ENCODE results near the gene GLIS1.

GLIS1 gene

DNA sequence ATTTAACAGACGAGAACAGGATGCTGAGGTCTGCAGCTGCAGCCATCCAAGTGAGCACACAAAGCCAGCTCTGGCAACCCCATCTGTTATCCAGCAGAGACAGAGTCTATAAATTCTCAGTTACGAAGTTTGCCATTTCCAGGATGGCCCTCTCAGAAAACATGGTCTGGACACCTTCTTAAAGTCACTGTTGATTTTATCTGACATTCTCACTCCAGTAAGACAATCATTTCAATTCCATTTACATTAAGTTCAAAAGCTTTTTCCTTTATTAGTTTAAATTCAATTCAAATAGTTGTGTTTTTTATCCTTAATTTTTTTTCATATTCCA, 154.2 kb downstream of the GLIS1 start:
- in situ Hi-C loops (cut with MboI; ENCODE audit: low sequenced_read_pairs), result no loop called here

DNA sequence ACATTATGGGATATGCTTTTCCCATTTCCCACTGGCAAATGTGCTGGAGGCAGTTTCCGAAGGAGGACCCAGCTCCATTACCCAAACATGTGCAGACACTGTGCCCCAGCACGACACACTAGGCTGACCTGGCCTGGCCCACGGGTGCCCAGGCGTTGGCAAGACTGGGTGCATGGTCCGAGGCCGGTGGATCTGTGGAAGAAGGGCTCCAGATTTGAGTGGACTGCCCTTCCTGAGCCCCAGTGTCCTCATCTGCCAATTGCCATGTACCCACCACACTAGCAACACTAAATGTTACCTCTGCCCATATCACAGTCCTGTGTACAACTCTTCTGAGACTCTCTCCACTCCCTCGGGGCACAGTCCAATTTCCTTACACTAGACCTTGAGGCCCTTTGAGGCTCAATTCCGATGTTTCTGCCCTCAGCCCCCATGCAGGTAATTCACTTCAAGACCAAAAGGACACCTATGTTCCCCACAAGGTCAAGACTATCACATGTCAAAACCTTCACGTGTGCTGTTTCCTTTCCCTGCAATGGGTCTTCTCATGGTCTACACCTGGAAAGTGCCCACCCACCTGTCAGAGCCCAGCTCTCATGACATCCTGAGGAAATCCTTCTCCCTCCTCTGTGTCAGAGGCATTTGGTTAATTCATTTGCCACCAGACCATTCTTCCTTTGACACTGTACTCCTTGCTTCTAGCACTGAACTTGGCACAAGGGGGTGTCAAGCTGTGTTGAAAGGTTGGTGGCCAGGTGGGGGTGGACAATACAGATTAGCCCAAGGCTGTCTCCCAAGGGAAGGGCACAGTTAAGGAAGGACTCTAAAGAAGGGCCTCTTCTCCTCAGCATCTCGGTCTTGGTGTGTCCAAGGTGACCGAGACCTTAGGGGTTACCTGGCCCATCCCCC, 154.8 kb downstream of the GLIS1 start:
- in situ Hi-C loops (cut with MboI; ENCODE audit: low sequenced_read_pairs), result no loop called here

DNA sequence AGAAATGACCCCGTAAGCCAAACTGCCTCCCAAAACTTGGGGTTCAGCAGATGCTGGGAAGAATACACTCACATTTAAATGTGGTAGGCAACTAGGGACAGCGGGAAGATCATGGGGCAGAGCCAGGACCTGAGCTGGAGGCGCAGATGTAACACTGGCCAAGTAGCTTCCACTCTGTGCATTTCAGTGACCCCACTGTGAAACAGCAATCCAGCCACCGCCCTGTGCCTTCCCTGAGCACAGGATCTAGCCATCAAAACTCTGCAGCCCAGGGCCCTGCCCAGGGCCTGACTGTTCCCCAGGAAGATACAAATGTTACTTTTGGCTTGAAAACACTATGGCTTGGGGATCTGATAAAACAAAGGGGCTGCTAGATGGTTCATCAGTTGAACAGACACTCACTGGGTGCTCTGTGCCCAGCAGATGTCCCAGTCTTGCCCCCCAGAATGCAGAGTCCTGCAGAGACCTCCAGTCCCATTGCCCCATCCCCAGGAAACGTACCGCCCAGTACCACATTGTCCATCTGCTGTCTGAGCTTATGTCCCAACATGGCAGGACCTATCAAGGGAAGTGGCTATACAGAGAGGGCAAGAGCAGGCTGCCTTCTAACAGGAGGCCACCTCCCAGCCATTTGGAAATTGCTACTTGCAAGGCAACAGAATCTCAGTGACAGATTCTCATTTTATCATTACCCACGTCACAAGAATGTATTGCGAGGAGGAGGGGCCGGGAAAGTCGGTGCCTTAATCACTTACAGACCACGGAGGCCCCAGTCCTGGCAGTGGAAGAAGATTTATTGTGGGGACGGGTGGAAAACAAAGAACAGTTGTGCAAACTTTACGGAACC, 155.7 kb downstream of the GLIS1 start:
- in situ Hi-C loops (cut with MboI; ENCODE audit: low sequenced_read_pairs), result no loop called here

DNA sequence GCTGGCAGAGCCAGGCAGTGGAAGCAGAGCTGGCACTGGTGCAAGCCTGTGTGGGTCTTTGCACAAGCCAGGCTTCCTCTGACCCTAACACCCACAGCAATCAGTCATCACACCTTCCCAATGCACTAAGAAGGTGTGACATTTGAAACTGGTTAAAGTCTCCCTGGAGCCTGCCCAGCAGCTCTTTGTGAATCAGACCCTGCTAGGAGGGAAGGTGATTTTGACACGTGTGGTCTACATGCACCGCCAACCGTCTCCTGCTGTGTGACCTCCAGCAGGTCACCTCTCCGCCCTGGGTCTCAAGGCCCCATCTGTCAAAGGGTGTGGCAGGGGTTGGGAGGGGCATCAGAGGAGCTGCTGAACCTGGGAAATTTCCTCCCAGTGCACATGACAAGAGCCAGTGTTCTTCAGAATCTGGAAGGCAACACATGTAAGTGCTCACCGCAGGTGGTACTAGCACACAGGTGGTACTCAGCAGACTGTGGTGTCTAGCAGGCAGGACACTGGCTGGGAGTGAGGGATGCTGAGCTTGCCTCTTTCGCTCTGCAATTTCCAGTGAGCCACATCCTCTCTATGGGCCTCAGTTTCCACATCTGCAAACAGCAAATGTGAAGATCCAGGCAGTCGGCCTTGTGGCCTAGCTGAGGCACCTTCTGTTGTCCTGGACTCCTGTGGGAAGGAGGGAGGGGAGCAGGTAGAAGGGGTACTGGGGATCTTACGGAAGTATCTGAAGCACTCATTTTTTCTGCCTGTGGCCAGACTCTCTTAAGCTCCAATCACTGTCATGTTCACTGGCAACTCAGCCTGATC, 156.5 kb downstream of the GLIS1 start:
- in situ Hi-C loops (cut with MboI; ENCODE audit: low sequenced_read_pairs), result no loop called here

GRCh38 chr1:53581476-53581875, 157.5 kb downstream of the GLIS1 start:
- in situ Hi-C loops (cut with MboI; ENCODE audit: low sequenced_read_pairs), result no loop called here

- in situ Hi-C loops (cut with MboI; ENCODE audit: low sequenced_read_pairs), result no loop called here
Measured at GRCh38 chr1:53580739-53581475, 158.1 kb downstream of the GLIS1 start.

GRCh38 chr1:53580009-53580400, 159.0 kb downstream of the GLIS1 start:
- in situ Hi-C loops (cut with MboI; ENCODE audit: low sequenced_read_pairs), result no loop called here

DNA sequence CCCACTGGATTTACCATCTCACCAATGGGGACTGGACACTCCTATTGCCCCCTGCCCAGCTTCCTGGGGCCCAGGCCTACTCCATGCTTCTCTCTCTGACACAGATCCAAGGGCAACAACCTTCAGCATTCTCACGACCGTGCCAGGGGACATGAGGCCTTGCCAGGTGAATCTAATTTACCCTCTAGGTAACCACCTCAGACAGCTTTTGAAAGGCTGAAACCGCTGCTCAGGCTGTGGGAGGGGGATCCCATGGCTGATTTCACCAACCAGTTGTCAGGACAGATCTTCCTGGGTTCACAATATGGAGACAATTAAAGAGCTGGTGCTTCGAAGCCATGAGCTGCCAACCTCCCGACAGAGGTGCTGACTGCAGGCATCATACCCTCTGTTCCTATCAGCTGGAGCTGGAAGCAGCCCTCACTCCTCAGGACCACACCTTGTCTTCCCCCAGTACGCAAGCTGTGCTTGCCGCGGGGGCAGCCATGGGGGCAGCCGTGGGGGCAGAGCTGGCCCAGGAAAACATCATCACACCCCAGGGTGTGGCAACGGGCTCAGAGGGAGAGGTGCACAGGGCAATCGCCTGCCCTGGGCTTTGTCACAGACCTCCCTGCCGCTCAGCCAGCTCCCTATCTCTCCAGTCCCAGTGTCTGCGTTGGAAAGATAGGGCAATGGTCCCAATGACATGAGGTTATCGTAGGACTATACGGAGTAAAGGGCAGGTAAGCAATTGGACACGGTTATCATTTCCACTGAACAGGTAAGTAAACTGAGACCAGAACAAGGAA, 159.5 kb downstream of the GLIS1 start:
- in situ Hi-C loops (cut with MboI; ENCODE audit: low sequenced_read_pairs), result no loop called here

DNA sequence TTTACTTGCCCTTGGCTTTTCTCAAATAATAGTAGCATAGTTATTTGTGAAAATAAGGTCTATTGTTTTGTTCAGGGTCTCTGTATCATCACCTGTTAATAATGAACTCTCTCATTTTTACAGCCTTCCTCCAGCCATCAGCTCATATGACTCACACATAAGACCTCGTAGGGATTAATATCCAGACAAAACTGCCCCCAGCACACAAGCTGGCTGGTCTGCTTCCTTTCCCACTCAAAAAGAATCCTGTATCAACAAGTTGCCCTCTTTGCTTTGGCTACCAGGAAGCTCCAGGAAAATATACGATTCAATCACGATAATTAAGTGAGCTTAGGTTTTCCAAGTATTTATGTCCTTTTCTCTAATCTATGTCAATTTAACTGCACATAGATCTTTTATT, 160.6 kb downstream of the GLIS1 start:
- in situ Hi-C loops (cut with MboI; ENCODE audit: low sequenced_read_pairs), result no loop called here

DNA sequence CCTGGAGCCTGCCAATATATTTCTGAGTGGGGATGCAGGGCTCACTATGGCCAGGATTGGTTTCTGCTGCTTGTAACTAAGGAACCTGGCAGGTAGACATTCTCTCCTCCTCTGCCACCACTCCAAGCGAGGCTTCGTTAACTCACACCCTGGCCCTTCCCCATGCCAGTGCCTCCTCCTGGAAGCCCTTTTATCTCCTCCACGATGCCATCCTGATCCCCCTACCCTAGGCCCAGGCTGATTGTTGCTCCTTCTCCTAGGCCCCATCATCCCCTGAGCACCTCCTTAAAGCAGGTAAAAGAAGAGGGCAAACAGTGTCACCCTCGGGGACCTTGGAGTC, 161.2 kb downstream of the GLIS1 start:
- in situ Hi-C loops (cut with MboI; ENCODE audit: low sequenced_read_pairs), result no loop called here

DNA sequence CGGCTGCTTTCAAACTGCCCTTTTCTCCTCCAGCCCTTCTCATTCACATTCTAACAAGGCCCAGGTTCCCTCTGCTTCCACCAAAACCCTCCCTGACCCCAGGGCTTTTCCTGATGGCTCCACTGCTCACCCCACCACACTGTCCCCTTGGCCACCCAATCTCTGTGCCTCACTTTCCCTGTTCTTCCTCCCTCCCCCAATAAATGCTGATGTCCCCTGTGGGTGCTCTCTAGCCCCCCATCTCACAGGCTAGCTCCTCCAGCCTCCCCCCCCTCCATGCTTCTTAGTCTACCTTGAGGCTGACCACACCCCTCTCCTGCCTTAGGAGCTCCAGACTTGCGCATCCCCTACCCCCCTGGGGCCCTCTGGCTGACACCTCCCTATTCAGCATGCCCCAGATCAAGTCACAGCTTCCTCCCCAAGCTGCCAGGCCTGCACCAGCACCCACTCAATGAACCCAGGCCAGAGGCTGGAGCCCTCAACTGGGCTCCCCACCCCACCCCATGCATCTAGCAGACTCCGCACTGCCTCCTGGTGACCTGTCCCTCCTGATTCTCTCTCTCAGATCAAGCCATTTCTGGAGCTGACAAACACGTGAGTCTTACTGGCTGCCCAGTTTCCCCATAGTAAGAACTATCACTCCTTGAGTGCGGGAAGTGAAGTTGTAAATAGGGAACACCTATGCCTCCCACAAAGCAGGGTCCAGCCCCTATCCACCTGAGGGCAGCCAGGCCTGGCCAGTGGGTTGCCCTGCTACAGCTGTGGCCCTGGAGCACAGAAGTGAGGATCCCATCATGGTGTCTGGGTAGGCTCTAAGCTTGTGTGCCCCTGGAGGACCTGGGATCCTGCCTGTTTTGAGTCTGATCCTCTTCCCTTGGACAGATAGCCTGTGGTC, 161.9 kb downstream of the GLIS1 start:
- in situ Hi-C loops (cut with MboI; ENCODE audit: low sequenced_read_pairs), result no loop called here

GRCh38 chr1:53576381-53576801, 162.6 kb downstream of the GLIS1 start:
- in situ Hi-C loops (cut with MboI; ENCODE audit: low sequenced_read_pairs), result no loop called here

- in situ Hi-C loops (cut with MboI; ENCODE audit: low sequenced_read_pairs), result no loop called here
Measured at GRCh38 chr1:53575955-53576320, 163.0 kb downstream of the GLIS1 start.

- in situ Hi-C loops (cut with MboI; ENCODE audit: low sequenced_read_pairs), result no loop called here
Measured at GRCh38 chr1:53575141-53575954, 163.6 kb downstream of the GLIS1 start.

DNA sequence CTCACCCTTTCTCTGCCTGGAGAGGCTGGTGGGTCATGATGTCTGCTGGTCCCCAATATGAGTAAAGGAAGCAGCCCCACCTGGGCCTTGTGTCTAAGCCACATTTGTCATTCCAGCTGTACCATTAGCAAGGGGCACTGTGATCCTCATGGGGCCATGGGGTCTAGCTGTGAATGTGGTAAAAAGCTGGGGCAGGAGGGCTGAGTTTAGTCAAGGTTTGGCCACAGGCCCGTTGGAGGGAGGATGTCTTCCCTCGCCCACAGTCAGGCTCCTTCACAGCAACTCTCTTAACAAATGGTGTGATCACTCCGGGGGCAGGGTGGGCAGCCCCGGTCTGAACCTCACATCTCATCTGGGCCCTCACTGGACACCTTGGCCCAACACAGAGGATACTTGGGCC, 164.3 kb downstream of the GLIS1 start:
- in situ Hi-C loops (cut with MboI; ENCODE audit: low sequenced_read_pairs), result no loop called here

GRCh38 chr1:53573931-53574330, 165.0 kb downstream of the GLIS1 start:
- in situ Hi-C loops (cut with MboI; ENCODE audit: low sequenced_read_pairs), result no loop called here

DNA sequence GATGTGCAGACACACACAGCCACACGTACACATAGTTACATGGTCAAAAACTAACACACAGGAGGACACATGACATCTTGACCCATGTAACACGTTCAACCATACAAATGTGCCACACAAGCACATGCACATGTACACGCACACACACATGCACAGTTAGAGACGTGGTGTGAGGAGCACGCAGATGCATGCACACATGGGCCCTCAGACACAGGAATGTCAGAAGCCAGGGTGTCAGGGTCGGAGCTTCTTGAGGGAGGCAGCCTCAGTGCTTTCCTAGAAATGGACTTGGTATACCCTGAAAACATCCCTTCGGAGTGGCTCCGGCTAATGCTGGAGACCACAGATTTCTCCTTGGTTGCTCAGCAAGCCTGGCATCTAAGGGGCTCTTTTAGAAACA, 165.4 kb downstream of the GLIS1 start:
- in situ Hi-C loops (cut with MboI; ENCODE audit: low sequenced_read_pairs), result no loop called here

- in situ Hi-C loops (cut with MboI; ENCODE audit: low sequenced_read_pairs), result no loop called here
Measured at GRCh38 chr1:53572815-53573173, 166.2 kb downstream of the GLIS1 start.
